Measurements from ENCODE around the gene MALSU1.
"Not testable (repeated sequence)": the region's sequence is repeated elsewhere in the genome, so short reads cannot be mapped to it uniquely, and the experiment has no call there.

The MALSU1 gene

DNA sequence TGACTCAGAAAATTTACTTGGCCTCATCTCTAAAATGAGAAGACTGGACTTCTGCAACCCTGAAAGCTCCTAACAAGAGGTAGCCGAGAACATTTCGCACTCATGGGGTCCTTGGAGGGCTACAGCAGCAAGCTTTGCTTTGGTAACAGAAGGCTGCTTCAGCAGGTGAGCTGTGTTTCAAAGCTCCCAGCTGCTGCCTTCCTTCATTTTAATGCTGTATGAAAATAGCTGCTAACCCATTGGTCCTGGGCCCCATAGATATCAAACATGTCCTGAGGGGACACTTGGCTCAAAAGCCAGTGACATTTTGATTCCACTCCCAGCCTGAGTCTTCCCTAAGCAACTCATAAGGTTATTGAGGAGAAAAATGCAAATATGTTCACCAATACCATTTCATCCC lies 14.3 kb upstream of the MALSU1 start:
- intact Hi-C loops (cut with DNase I), result no loop called here
- no peak for DNase-seq

DNA sequence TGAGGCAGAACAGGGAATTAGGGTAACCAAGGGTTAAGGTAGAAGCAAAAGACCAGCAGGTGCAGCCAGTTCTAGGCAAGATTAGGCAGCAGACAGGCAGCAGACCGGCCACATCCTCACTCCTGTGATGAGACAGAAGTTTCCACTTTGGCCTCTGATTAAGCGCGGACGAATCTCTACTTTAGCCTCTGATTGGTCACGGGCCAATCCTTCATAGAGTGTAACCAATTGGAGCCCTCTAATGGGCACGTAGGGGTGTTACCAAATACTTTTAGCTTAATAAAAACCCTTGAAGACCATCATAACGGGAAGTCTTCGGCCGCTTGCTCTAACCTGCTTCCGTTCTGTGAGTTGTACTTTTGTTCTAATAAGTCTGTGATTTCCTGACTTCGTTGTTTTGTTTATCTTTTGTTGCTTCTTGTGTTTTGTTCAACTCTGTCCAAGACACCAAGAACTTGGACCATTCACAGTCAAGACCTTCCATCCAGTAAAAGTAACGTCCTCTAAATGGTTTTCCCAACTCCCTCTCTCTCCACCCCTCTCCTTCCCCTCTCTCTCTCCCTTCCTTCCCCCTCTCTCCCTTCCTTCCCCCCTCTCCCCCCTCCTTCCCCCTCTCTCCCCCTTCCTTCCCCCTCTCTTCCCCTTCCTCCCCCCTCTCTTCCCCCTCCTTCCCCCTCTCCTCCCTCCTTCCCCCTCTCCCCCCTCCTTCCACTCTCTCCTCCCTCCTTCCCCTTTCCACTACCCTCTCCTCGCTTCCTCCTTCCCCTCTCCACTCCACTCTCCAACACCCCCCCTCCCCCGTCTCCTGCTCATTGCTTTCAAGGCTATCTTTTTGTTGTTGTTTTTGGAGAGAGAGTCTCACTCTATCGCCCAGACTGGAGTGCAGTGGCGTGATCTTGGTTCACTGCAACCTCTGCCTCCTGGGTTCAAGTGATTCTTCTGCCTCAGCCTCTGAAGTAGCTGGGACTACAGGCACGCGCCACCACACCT lies 13.2 kb upstream of the MALSU1 start:
- DNase-seq, result no peak
- intact Hi-C loops (cut with DNase I), result no loop called here

GRCh38 chr7:23287612-23288011 lies 11.5 kb upstream of the MALSU1 start:
- intact Hi-C loops (cut with DNase I), result no loop called here
- no peak for DNase-seq

GRCh38 chr7:23290993-23291392 lies 8.1 kb upstream of the MALSU1 start:
- no peak for DNase-seq
- intact Hi-C loops (cut with DNase I), result no loop called here

DNA sequence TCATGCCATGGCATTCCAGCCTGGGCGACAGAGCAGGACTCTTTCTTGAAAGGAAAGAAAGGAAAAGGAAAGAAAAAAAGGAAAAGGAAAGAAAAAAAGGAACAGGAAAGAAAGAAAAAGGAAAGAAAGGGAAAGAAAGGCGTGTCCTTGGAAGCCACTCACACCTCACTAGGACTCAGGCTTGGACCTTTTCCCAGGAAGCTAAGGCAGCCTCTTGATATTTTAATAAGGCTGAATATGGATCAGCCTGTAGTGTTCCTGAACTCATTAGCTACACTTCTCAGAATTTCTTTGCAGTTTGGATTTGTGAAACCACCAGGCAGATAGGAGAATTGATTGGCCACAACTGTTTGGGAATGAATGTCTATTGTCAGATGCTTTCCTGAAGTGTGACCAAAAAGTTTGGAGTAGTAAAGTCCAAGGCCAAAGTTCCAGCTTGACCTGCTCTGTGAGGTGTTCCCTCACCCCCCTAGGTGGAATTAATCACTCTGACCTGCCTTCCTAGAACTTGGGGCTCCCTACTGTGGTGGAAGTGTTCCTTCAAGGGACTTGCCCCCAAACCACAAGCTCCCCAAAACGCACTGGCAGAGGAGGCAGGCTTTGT lies 7.1 kb upstream of the MALSU1 start:
- DNase-seq, result no peak
- intact Hi-C loops (cut with DNase I), result no loop called here

- intact Hi-C loops (cut with DNase I), result no loop called here
- no peak for DNase-seq
These were observed 6.5 kb upstream of the MALSU1 start for GRCh38 chr7:23292623-23293022.

GRCh38 chr7:23293500-23294073 lies 5.6 kb upstream of the MALSU1 start:
- intact Hi-C loops (cut with DNase I), result no loop called here
- DNase-seq, result no peak

DNA sequence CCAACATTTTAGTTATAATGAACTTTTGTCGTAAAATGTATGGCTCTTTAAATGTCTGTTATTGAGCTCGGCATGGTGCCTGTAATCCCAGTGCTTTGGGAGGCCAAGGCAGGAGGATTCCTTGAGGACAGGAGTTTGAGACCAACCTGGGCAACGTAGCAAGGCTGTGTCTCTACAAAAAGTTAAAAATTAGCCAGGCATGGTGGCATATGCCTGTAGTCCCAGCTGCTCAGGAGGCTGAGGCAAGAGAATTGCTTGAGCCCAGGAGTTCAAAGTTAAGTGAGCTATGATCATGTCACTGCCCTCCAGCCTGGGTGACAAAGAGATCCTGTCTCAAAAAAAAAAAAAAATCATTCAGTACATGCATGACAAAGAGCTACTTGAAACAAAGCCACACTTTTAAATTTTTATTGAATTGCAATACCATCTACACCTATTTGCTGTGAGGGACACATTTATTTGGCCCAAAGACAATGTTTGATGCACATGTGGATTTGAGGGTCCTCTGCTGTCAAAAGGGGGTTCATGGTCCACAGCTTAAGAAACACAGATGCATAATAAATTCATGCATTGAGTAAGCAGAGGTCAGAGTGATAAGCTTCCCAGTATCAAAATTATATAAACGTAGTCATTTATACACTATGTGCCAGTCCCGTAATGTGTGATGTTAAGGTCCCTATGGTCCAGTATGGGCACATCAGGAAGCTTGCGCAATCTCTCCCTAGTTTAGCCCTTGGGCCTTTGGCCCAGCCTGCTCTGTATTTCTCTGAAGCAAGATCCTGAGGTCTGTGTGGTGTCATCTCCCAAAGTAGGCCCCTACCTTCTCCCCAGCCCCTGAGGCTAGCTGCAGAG lies 4.4 kb upstream of the MALSU1 start:
- DNase-seq, result no peak
- intact Hi-C loops (cut with DNase I), result no loop called here

DNA sequence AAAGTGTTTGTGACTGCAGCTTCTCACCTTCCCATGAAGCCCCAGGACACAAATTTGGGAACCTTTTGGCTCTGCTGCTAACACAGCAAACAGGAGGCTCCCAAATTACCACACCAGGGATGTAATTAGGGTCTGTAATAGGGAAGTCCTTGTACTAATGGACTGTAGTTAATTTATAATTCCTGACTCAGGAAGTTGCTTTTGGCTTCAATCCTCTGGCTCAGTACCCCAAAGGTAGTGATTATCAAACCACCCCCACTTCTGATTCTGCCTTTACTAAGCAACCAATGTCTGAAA lies 3.8 kb upstream of the MALSU1 start:
- intact Hi-C loops (cut with DNase I), result no loop called here

DNA sequence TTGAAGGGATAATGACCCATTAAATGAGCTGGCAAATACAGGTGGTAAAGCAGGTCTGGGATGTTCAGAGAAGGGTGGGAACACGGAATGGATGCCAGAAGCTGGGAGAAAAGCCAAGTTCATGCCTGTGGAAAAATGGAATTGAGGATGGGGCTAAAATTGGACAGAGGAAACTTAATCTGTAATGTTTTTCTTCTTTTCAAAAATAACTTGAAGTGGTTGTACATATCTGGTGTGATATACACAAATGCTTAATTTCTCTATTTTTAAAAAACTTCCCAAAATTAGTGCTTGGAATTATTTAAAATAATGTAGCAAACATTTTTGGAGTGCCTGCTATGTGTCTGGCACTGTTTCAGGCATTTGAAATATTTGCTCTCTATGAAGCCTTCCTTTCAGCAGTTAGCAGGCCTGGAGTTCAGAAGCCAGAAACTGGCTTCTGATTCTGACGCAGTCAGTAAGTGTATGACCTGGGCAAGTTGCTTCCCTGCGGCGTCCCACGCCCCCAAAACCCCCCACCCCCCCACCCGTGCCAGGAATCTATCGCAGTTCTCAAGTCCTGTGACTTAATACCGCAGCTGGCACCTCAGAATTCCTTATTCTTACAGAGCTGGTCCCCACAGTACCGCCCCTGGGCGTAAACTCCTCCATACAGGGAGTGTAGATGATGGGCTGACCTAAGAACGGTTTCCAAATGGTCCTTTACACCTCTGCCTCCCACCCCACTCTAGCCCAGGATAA lies 828 bp upstream of the MALSU1 start:
- no peak for DNase-seq
- intact Hi-C loops (cut with DNase I), result no loop called here

More for the DNA sequence above, 3.8 kb upstream of the MALSU1 start:
- DNase-seq, result no peak

DNA sequence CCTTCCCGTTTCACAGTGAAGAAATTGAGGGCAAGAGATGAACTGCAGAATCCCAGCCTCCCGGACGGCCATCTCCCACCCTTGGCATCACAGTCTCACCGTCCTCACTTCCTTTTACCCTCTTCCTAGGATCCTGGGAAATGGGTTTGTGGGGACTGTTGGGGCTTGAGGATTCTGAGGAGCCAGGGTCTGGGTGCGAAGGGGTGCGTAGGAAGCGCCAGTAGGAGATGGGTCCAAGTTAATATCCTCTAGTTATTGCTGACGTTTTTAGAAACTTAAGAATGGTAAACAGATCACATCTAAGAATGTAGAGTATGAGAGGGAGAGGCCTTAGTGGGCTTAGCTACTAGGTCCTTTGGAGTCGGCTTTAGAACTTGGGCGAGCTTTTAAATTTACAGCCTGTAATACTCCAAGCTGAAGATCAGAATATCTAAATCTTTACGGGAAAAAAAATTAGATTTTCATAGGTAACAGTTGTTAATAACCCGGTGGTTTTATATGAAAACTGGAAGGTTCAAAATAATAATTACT lies 696 bp downstream of the MALSU1 start:
- DNase-seq, result no peak
- intact Hi-C loops (cut with DNase I), result no loop called here

GRCh38 chr7:23306936-23307521 lies 7.9 kb downstream of the MALSU1 start:
- intact Hi-C loops (cut with DNase I), result no loop called here
- DNase-seq, result no peak

DNA sequence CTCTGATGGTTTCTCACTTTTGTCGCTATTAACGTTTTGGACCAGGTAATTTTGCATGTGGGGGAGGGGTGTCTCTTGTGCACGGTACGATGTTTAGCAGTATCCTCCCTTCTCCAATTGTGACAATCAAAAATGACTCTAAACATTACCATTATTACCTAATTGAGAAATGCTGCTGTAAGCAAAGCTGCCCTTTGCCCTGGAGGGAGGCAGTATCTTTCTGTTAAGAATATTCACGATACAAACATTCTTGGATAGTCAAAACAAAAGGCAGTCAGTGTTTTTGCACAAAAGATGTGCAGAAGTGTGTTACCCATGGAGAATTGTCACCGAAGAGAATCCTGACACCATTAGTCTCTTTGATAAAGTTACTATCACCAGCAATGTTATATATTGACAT lies 9.6 kb downstream of the MALSU1 start:
- no peak for DNase-seq
- intact Hi-C loops (cut with DNase I), result no loop called here

DNA sequence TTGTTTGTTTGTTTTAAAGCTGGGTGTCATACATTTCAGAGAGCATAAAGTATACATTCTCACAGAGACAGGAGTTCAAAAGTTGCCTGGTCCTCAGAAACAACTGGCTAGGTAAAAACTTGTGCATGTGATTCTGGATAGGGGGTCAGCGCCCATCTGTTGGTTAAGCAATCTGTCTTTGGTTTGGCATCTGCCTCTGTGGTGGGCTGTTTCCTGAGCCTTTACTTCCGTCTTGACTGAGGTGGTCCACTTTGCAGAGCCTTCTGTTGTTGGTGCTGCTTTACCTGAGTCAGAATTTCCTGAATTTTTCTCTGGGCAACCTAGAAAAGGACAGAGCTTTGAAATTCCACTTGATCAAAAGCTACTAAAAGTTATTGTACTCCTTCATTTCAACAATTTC lies 13.0 kb downstream of the MALSU1 start:
- intact Hi-C loops (cut with DNase I); DNase-seq: not testable (repeated sequence)

DNA sequence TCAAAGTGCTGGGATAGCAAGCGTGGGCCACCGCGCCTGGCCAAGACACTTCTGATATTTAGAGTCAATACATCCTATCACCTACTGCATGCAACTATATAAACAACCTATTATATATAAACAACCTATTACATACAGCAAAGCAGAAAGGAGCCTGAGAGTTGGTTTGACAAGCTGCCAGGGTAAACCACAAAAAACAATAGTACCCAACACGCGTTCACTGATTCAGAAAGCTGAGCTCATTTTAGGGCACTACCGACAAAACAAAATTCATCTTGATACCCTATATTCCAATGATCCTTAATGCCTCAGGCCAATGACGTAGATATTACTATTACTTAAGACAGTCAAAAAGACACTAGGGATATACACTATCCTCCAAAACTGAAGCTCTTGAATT lies 16.2 kb downstream of the MALSU1 start:
- DNase-seq, result no peak
- intact Hi-C loops (cut with DNase I), result no loop called here

DNA sequence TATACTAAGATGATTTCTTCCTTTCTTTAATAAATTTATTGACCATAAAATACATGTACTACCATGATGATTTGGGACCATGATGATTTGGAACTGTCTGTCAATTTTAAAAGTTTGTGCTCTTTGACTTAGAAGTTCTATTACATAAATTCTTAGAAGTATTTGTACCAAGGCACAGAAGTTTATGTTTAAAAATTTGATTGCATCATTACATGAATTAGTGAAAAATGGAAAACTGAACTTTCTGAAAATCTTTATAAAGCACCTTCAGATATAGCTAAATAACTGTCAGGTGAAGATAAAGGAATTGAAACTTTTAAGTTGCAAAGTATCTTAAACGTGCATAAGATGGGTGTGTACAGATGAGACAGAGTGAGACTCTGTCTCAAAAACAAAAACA lies 32.0 kb downstream of the MALSU1 start:
- intact Hi-C loops (cut with DNase I), result no loop called here
- DNase-seq, result no peak

- DNase-seq, result no peak
- intact Hi-C loops (cut with DNase I), result no loop called here
These were observed 33.1 kb downstream of the MALSU1 start for GRCh38 chr7:23332193-23332592.

DNA sequence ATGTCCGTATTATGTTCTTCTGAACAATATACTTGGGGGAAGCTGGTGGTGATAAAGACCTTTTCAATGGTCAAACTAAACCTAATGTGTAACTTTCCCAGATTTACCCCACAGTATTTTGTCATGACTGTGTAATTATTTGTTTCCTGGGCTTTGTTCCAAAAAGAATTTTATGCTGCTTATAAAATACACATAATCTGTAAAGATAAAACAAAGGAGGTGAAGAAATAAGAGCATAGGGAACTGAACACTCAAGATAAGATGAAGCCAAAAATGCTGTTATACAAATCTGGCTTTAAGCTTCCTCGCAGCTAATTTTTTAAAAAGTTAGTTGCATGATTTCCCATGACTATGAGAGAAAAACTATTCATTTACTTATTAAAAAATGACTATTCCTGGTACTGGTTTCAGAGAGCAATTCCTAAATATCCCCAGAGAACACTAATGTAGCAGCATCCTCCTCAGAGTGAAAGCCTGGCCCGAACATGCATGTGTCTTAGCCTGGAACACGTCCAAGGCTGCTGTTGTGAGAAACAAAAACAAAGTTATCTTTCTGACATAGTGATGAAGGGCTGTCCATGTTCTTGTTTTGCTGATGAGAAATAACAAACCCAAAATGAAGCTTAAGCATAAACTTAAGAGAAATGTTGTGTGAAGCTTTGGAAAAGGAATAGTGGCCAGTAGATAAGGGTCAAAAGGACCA lies 33.9 kb downstream of the MALSU1 start:
- intact Hi-C loops (cut with DNase I), result no loop called here
- no peak for DNase-seq

GRCh38 chr7:23333671-23334246 lies 34.6 kb downstream of the MALSU1 start:
- DNase-seq, result no peak
- intact Hi-C loops (cut with DNase I), result no loop called here

Measured in posterior cingulate gyrus (tissue), 11 donors.